GM19328 (cell line): Measurements from ENCODE around the gene BOD1.
"Not testable (repeated sequence)": the region's sequence is repeated elsewhere in the genome, so short reads cannot be mapped to it uniquely, and the experiment has no call there.

Source experiments
- ATAC-seq: cut with Tn5 transposase; IDR thresholded peaks from one replicate; pipeline ENCODE4 v1.9.1; 2021; ENCODE audit warnings: mild to moderate bottlenecking, moderate library complexity; ENCODE audit not compliant: unreplicated experiment

BOD1 gene

GRCh38 chr5:173620784-173621183 lies 4.3 kb upstream of the BOD1 start:
- no peak for ATAC-seq

DNA sequence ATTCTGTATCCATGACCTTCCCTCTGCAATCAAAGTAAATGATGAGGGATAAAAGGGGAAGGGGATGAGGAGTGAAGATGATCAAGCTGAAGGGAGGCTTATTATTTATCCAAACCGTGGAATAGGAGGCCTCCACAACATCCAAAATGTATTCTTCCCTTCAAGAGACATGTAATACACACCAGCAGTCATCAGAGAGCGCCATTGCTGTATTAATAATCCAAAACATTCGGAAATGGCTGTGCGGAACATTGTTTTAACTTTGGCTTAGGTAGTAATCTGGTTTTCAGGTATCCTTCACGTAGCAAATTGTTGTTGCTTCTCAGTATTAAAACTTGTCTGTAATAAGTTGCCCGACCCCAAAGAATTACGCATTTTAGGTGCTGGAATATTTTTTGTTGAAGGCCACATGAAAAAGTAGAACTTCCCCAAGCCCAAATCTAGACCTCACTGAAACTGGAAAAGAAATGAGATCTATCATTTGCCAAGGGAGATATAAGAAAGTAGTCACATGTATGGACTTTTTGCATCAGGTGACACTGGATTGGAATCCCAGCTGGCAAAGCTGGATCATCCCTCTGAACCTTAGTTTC lies 2.6 kb upstream of the BOD1 start:
- no peak for ATAC-seq

- ATAC-seq, result peak; percentile 48
These were observed 420 bp downstream of the BOD1 start for GRCh38 chr5:173615884-173616576.

DNA sequence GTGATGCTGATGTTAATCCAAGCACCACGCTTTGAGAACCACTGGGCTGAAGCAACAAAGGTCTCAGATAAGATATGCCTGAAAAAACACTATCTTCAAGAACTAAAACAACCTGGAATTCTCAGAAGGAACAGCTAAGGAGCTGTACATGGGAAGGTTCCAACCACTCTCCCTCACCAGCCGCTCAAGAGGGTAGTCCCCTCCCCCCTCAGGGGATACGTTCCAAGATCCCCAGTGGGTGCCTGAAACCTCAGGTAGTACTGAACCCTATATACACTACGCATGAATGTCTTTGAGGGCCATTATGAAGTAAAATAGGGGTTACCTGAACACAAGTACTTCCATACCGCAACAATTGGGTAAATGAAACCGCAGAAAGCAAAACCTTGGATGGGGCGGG lies 1.9 kb downstream of the BOD1 start:
- no peak for ATAC-seq

DNA sequence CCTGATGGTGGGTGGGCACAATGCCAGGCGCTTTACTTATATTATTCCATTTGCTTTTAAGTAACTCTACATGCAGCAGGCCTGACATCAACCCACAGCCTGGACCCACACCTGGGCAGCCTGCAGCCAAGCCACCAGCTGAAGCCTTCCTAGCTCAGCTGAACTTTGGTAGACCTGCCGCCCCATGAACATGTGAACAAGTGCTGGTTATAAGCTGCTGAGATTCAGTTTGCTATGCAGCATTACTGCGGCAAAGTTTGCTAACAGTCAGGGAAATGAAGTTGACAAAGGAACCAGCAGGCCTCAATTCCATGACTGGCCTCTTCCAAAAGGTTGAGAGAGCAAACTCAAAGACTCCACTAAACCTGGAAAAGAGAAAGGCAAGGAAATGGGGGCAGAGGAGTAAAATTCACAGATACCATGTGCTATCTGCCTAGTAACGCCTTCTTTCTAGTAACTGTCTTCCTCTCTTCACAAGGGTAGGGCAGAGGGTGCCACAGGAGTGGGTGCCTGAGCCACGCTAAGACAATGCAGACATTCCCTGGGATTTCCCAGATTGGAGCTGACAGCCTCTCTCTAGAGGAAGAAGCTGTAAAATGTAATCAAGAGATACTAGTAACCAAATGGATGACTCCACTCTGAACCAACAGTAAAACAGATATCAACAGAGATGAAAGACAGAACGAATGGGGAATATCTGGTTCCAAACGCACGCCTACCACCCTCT lies 2.9 kb downstream of the BOD1 start:
- ATAC-seq, result no peak

DNA sequence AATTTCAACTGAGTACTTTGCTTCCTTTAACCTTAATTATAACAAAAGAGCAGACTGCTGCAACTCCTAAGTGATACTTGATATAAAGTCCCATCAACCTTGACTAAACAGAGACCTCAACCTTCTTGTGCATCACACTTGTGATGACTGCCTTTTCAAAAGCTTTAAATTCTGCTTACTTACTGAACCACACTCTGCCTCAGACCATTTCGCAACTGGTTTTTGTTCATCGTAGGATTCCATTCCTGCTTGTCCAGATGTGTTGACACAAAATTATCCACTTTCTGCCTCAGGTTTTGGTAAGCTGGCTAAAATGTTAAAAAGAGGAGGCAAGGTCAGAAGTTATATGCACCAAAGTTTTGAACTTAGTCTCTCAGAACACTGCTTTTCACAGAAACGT lies 3.5 kb downstream of the BOD1 start:
- ATAC-seq, result no peak

DNA sequence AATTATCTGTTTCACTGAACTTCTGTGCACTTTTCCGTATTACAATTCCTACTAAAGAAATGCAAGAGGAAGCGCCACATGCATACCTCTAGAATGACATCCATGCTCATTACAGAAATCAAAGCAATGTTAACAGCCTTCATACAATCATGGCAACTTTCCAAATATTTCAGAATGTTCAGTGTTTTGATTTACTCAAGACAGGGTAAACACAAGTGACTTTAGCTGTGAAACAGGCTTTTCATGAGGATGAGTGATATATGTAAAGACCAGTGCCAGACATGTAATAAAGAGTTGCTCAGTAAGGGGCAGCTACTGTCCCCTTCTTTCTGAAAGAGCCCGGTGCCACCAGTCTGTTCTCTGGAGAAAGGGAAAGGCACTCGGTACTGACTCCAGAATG lies 4.7 kb downstream of the BOD1 start:
- ATAC-seq, result no peak

DNA sequence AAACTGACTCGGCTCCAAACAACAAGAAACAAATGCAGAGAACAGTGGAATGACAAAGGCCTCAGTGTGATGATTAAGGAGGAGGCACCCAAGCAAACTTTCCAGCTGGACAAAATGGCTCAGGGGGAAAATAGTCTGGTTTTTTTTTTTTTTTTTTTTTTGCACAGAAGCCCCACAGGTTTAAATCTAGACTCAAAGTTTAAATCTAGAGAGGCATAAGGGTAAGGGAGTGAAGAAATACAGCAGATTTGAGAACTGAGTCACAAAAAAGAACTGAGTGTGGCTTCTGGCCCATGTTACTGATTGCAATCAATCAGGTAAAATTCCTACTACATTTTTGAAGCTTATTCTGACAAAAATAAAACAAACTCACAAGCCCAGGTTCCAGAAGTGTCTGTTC lies 12.3 kb downstream of the BOD1 start:
- no peak for ATAC-seq

DNA sequence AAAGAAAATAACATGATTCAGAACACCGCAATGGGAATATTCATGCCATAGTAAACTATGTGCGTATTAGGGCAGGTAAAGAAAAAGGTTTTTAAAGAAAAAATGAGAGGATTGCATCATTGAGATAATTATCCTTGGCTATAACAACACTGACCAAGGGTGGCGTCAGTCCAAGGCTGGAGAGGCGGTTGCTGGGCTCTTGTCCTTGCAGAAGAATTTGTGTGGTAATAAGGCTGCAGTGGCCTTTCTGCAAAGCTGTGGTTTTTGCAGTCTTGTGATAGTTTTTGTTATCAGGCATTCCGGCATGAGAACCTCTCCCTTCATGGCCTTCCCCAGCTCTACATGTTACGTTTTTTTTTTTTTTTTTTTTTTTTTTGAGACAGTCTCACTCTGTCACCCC lies 14.0 kb downstream of the BOD1 start:
- no peak for ATAC-seq

- no peak for ATAC-seq
These were observed 17.8 kb downstream of the BOD1 start for GRCh38 chr5:173598686-173599085.

DNA sequence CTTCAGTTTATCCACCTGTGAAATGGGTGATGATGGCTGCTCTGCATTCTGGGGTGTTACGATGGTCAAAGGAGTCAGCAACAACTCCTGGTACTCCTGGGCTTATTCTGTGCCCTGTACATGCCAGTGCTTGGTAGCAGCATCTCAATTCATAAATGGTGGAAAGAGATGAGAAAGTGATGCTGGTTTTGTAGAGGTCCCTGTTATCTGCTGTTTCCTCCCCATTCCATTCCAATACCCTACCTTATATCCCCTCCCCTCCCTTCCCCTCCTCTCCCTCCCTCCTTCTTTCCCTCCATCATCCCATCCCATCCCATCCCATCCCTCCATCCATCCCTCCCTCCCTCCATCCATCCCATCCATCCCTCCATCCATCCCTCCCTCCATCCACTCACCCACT lies 19.1 kb downstream of the BOD1 start:
- ATAC-seq, result no peak

DNA sequence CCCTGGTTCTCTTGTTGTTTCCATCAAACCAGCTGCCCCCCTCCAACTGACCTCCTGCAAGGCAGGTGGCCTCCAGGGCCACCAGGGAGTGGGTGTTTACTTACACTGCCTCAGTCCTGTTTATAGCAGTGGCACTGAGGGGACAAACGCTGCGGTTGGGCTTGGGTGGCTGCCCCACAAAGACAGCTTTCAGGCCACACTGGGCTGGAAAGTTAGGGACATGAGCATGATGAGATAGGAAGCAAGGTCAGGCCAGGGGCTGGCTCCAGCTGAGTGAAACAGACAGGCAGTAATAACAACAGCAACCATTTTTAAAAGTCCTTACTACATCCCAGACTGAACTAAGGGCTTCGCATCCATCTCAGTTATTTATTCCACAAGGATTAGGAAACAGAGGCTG lies 20.6 kb downstream of the BOD1 start:
- ATAC-seq, result no peak

GRCh38 chr5:173594061-173594460 lies 22.4 kb downstream of the BOD1 start:
- no peak for ATAC-seq

DNA sequence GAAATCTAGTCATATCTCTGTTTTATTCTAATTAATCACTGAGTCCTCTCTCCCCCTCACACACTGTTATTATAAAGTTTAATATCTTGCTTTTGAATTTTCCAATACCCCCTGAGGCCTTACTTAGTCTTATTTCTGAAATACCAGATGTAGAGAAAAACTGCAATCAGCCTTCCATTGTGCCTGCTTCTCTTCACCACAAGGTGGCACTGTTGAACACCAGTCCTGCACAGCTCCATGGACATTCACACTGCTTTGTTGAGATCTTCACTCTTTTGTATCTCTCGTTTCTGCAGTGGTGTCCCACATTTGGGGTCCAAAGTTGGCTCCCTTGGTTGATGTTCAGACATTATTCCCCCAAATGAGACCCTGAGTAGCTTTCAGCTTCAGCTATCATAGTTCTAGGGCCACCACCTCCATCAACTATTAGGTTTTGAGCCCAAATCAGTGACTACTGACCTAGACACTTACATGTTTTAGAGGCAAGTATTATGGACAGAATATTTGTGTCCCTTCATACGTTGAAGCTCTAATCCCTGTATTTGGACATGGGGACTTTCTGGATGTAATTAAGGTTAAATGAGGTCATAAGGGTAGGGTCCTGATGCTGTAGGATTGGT lies 24.3 kb downstream of the BOD1 start:
- ATAC-seq, result no peak

DNA sequence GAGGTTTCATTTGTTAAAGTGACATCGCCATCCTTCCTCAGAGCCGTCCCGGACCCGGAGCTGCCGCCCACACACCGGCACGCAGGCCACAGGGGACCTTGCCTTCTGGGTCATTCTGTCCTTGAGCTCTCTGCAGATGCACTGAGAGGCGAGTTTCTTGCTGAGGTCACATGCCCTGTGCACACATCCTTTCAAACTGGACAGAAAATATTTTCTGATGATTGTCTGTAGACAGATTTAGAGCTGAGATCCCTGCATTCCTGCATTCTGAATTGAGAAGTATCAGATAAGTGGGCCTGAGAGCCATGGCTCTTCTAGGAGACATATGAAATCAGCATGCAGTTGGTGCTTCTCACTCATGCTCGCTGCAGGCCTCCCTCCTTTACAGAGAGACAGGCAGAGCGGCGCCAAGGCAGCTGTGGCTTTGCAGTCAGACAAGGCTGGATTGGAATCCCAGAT lies 25.4 kb downstream of the BOD1 start:
- ATAC-seq, result no peak

GRCh38 chr5:173590436-173591055 lies 25.9 kb downstream of the BOD1 start:
- no peak for ATAC-seq

DNA sequence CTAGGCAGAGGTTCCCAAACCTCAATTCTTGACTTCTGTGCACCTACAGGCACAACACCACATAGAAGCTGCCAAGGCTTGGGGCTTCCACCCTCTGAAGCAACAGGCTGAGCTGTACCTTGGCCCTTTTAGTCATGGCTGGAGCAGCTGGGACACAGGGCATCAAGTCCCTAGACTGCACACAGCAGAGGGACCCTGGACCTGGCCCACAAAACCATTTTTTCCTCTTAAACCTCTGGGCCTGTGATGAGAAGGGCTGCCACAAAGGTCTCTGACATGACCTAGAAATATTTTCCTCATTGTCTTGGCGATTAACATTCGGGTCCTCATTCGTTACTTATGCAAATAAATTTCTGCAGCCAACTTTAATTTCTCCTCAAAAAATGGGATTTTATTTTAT lies 30.3 kb downstream of the BOD1 start:
- not testable (repeated sequence) for ATAC-seq

DNA sequence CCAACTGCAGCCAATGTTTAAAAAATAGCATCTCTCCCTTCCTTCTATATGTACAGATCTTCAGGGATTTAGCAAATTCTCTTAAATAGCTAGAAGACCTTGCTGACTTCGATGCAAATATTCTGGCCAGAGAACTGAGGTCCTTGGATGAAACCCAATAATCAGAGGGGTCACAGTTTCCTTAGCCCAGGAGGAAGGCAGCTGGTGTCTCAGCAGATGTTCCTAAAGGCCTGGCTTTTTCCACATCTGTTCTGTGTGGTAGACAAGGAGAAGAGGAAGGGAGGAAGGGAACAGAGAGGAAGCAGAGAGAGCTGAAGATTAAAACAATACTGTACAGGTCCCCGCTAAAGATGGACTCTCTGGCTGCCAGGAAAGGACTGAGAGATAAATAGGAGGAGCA lies 33.1 kb downstream of the BOD1 start:
- ATAC-seq, result no peak

GRCh38 chr5:173582216-173583111 lies 34.0 kb downstream of the BOD1 start:
- ATAC-seq, result no peak
